AG04449 (cell line): ENCODE results near the gene ENTPD6.

ENCODE experiments used
- CTCF ChIA-PET: fragments of 350-600 bp; formaldehyde crosslinking; extraction: SDS; loops from one replicate; lab custom pipeline; 2021; ENCODE audit warnings: antibody characterized with exemption; lab: Yijun Ruan, JAX
- POLR2A ChIA-PET: fragments of 400-600, 350-600 bp; formaldehyde crosslinking; extraction: SDS; loops from one replicate; lab custom pipeline; 2020; ENCODE audit warnings: antibody characterized with exemption, inconsistent platforms; lab: Yijun Ruan, JAX
- DNase-seq: peaks from one replicate; pipeline ENCODE4 v3.0.0-alpha.2; 2010; ENCODE audit warnings: low read depth, low spot score
- H3K4me3 ChIP-seq: 2 replicates; pipeline ENCODE4 v1.5.1; 2011; ENCODE audit warnings: low read depth, mild to moderate bottlenecking, control low read depth, low read length
- TF ChIP-seq, protein P1 (sequence below): IDR thresholded peaks from one replicate; pipeline ENCODE4 v1.5.1; 2011; ENCODE audit warnings: mild to moderate bottlenecking, moderate library complexity, low read length, control low read depth, inconsistent platforms; ENCODE audit not compliant: insufficient read depth; ENCODE audit errors: missing control alignments

Gene ENTPD6

DNA sequence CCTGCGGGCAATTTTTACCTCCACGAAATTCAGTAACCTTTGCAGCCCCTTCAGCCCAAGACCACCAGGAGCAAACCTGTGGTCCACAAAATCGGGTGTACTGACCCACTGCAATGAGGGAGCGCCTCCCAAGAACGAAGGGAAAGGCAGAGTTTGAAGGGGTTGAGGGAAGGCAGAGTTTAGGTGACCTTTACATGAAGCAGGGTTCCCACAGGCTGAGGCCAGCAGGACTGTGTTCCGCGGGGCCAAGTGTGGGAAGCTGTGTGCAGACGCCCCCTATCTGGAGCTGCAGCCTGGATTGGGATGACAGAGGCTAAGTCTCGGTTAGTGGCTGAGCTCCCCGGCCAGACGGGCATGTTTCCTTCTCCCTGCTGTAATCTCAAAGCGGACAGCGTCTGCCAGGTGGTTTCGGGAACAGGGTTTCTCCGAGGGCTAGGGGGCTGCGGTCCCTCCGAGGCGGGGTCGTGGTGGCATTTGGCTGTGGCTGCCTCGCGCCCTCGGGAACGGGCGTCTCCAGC lies 51.5 kb downstream of the ENTPD6 start:
- no peak for DNase-seq
- peak overlapping the region; percentile 95 for H3K4me3 ChIP-seq
- ChIA-PET POLR2A (interaction anchor here (0.7 to 2.2 kb wide), 7 partner anchors 10 to 114 kb away, joined by 3 to 12 read pairs (median 4); no protein-coding TSS in a partner anchor), CTCF (interaction anchor here (0.6 to 4.2 kb wide), 25 partner anchors 8 to 1880 kb away, joined by 3 to 23 read pairs (median 5); partner anchors contain the start of genes ENTPD6 and GINS1)
- TF ChIP-seq, protein P1, sequence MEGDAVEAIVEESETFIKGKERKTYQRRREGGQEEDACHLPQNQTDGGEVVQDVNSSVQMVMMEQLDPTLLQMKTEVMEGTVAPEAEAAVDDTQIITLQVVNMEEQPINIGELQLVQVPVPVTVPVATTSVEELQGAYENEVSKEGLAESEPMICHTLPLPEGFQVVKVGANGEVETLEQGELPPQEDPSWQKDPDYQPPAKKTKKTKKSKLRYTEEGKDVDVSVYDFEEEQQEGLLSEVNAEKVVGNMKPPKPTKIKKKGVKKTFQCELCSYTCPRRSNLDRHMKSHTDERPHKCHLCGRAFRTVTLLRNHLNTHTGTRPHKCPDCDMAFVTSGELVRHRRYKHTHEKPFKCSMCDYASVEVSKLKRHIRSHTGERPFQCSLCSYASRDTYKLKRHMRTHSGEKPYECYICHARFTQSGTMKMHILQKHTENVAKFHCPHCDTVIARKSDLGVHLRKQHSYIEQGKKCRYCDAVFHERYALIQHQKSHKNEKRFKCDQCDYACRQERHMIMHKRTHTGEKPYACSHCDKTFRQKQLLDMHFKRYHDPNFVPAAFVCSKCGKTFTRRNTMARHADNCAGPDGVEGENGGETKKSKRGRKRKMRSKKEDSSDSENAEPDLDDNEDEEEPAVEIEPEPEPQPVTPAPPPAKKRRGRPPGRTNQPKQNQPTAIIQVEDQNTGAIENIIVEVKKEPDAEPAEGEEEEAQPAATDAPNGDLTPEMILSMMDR = peak; percentile 80

- DNase-seq = no peak
- TF ChIP-seq, protein P1 = no peak
- CTCF ChIA-PET = interaction anchor here (0.6 to 4.2 kb wide), 25 partner anchors 9 to 1880 kb away, joined by 3 to 23 read pairs (median 5); partner anchors contain the start of genes ENTPD6 and GINS1
- POLR2A ChIA-PET = interaction anchor here (0.5 to 2.2 kb wide), 11 partner anchors 10 to 152 kb away, joined by 3 to 12 read pairs (median 3); no protein-coding TSS in a partner anchor
- peak overlapping the region; percentile 95 for H3K4me3 ChIP-seq
Measured at GRCh38 chr20:25247518-25247955, 52.0 kb downstream of the ENTPD6 start.

GRCh38 chr20:25247956-25248785 lies 52.7 kb downstream of the ENTPD6 start, which contains the start of gene PYGB:
PYGB (plus strand) TSS chr20:25248085; CDS start chr20:25248179, 94 bp downstream.
- POLR2A ChIA-PET = interaction anchor here (0.5 to 2.2 kb wide), 11 partner anchors 10 to 151 kb away, joined by 3 to 12 read pairs (median 3); no protein-coding TSS in a partner anchor
- TF ChIP-seq, protein P1 = no peak
- DNase-seq = no peak
- CTCF ChIA-PET = interaction anchor here (0.7 to 4.2 kb wide), 21 partner anchors 9 to 254 kb away, joined by 3 to 23 read pairs (median 5); partner anchors contain the start of genes ENTPD6 and GINS1
- H3K4me3 ChIP-seq = peak within 1 kb of the TSS; percentile 95

- CTCF ChIA-PET = interaction anchor here (0.9 to 4.2 kb wide), 8 partner anchors 12 to 255 kb away, joined by 3 to 23 read pairs (median 6); no protein-coding TSS in a partner anchor
- TF ChIP-seq, protein P1 = no peak
- POLR2A ChIA-PET = interaction anchor here (0.5 to 2.2 kb wide), 3 partner anchors 10 to 383 kb away, joined by 3 to 12 read pairs (median 4); no protein-coding TSS in a partner anchor
- H3K4me3 ChIP-seq = peak overlapping the region; percentile 95
- DNase-seq = no peak
Measured at GRCh38 chr20:25248786-25249172, 53.3 kb downstream of the ENTPD6 start.

GRCh38 chr20:25249198-25249931 lies 53.9 kb downstream of the ENTPD6 start:
- TF ChIP-seq, protein P1 = no peak
- ChIA-PET CTCF (interaction anchor here (0.5 to 2.9 kb wide), 8 partner anchors 9 to 150 kb away, joined by 3 to 14 read pairs (median 3); no protein-coding TSS in a partner anchor), POLR2A (interaction anchor here (0.5 to 2.2 kb wide), 3 partner anchors 9 to 382 kb away, joined by 3 to 12 read pairs (median 4); no protein-coding TSS in a partner anchor)
- peak overlapping the region; percentile 95 for H3K4me3 ChIP-seq
- DNase-seq = no peak
